Lower lobe of right lung (tissue), 2 donors: Measurements from ENCODE around the gene LOC128125822.

ENCODE experiments used
- ATAC-seq, 2 donors: fragments of 200-7000 bp; cut with Tn5 transposase; one replicate each; pipeline ENCODE4 v1.9.1; 2020 to 2022; ENCODE audit warnings: mild to moderate bottlenecking in 2 of 2, moderate library complexity in 2 of 2
- DNase-seq: peaks from one replicate; pipeline ENCODE4 v3.0.0-alpha.2; 2020
- H3K27ac ChIP-seq: fragments of 200-600 bp; one replicate; pipeline ENCODE4 v1.8.0; 2022
- H3K27me3 ChIP-seq: fragments of 200-600 bp; one replicate; pipeline ENCODE4 v1.8.0; 2022; ENCODE audit warnings: low read depth
- H3K36me3 ChIP-seq: fragments of 200-600 bp; one replicate; pipeline ENCODE4 v1.8.0; 2022; ENCODE audit warnings: mild to moderate bottlenecking
- H3K4me1 ChIP-seq: fragments of 200-600 bp; one replicate; pipeline ENCODE4 v1.8.0; 2022
- H3K4me3 ChIP-seq: fragments of 200-600 bp; one replicate; pipeline ENCODE4 v1.8.0; 2022; ENCODE audit warnings: mild to moderate bottlenecking
- H3K9me3 ChIP-seq: fragments of 200-600 bp; one replicate; pipeline ENCODE4 v1.8.0; 2022
- intact Hi-C: fragments of 100-400 bp; cut with DNase I; formaldehyde crosslinking; loops from one replicate; pipeline ENCODE4 v1.11.0; 2022
- TF ChIP-seq, protein P1 (sequence below): fragments of 200-600 bp; IDR thresholded peaks from one replicate; pipeline ENCODE4 v1.8.0; 2022; ENCODE audit warnings: antibody characterized with exemption, mild to moderate bottlenecking
- donor health status: DM: no; HTN: yes; CAD: no; lungs with severe emphysema.

LOC128125822 gene

DNA sequence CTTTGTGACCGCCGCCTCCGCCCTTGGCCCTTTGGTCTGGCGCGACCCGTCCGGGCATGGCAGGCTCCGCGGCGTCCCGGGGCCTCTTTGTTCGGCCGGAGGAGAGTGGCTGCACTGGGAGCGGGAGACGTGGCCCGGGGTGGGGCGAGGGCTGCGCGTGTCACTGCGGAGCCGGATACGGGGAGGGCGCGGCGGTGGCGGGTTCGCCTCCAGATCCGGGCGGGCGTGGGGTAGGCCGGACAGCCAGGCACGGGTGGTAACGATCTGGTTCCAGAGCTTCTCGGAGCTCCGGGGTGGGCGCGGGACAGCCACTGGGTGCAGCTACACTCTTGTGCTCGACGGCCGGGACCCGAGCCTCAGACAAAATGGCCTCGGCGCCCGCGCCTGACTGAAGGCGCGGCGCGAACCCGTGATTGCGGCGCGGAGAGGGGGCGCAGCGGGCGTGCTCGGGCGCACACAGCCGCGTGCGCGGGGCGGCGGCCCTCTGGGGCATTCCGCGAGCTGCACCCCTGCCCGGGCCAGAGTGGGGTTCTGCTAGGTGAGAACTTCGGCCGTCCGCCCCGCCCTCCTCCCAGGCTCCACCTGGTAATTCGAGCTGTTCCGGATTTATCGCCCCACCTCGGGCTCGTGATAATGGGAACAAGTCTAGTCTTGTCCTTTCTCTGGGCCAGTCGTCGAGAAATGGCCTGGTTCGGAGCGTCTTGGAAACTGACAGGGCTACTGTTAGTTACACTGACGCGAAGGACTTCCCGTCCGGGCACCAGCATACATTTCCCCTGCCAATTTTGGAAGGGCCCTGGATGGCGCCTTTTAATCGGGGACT is 1.0 kb downstream of the LOC128125822 start:
- Histone ChIP-seq H3K36me3 (peaks cover 21% of the 10 kb centered on the region), H3K27ac (peak overlapping the region; percentile 100), H3K9me3 (no peaks in the 10 kb centered on the region), H3K4me1 (peaks cover 48% of the 10 kb centered on the region), H3K27me3 (no peaks in the 10 kb centered on the region), H3K4me3 (peak overlapping the region; percentile 90)
- DNase-seq, result peak; percentile 92
- TF ChIP-seq, protein P1, sequence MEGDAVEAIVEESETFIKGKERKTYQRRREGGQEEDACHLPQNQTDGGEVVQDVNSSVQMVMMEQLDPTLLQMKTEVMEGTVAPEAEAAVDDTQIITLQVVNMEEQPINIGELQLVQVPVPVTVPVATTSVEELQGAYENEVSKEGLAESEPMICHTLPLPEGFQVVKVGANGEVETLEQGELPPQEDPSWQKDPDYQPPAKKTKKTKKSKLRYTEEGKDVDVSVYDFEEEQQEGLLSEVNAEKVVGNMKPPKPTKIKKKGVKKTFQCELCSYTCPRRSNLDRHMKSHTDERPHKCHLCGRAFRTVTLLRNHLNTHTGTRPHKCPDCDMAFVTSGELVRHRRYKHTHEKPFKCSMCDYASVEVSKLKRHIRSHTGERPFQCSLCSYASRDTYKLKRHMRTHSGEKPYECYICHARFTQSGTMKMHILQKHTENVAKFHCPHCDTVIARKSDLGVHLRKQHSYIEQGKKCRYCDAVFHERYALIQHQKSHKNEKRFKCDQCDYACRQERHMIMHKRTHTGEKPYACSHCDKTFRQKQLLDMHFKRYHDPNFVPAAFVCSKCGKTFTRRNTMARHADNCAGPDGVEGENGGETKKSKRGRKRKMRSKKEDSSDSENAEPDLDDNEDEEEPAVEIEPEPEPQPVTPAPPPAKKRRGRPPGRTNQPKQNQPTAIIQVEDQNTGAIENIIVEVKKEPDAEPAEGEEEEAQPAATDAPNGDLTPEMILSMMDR, result no peak
- peak; percentile 75 to 84 for ATAC-seq
- intact Hi-C loops, result no loop called here

DNA sequence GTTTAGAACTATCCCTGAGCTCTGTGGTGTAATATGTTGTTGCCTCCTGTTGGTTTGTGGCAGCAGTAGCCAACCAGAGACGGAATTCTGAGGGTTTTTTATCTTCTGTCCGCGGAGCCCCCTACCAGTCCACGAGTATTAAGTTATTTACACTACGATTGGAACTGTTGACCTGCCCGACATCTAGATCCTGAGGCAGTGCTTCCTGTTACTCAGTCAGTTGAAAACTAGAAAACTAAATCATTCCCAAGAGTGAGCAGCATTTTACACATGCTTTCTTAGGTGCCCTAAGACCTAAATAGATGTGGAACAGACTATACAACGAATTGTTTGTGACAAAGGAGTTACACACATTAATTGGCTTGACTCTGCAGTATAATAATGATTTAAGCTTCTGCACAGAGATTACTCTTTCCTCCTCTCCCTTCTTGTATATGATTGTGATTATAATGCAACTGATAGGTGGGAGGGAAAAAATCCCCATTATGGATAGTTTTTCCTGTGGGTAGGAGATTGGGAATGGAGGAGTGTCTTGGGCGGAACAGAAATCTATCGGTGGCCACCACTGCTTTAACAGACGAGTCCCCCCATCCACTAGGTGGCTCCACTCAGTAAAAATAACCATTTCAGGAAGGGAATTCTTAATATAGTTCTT is 1.7 kb downstream of the LOC128125822 start:
- Histone ChIP-seq H3K4me3 (peak overlapping the region; percentile 90), H3K4me1 (peaks cover 48% of the 10 kb centered on the region), H3K27me3 (no peaks in the 10 kb centered on the region), H3K36me3 (peaks cover 28% of the 10 kb centered on the region), H3K9me3 (no peaks in the 10 kb centered on the region), H3K27ac (peak overlapping the region; percentile 100)
- DNase-seq (no peak), ATAC-seq (peak; percentile 10 to 14)
- intact Hi-C loops, result no loop called here
- TF ChIP-seq, protein P1, result peak; percentile 61

DNA sequence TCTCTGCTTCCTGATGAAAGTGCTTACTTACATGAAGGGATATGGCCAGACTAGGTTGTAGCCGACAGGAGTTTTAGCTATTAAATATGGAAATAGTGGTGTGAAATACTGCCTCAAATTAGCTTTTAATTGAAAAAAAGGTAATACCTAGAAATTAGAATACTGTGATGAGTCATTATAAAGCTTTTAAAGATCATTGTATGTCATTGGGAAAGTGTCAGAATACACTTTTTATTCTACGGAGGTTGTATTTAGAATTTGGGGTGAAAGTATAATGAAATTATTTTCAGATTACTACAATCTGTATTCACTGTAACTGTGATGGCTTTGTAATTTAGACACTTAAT is 2.2 kb downstream of the LOC128125822 start:
- DNase-seq, result no peak
- no peaks in the 10 kb centered on the region for H3K27me3 ChIP-seq
- peaks cover 33% of the 10 kb centered on the region for H3K36me3 ChIP-seq
- TF ChIP-seq, protein P1, result peak; percentile 1
- ATAC-seq, result no peak
- peaks cover 48% of the 10 kb centered on the region for H3K4me1 ChIP-seq
- H3K9me3 ChIP-seq, result no peaks in the 10 kb centered on the region
- peak overlapping the region; percentile 100 for H3K27ac ChIP-seq
- intact Hi-C loops, result no loop called here
- H3K4me3 ChIP-seq, result peak overlapping the region; percentile 90

DNA sequence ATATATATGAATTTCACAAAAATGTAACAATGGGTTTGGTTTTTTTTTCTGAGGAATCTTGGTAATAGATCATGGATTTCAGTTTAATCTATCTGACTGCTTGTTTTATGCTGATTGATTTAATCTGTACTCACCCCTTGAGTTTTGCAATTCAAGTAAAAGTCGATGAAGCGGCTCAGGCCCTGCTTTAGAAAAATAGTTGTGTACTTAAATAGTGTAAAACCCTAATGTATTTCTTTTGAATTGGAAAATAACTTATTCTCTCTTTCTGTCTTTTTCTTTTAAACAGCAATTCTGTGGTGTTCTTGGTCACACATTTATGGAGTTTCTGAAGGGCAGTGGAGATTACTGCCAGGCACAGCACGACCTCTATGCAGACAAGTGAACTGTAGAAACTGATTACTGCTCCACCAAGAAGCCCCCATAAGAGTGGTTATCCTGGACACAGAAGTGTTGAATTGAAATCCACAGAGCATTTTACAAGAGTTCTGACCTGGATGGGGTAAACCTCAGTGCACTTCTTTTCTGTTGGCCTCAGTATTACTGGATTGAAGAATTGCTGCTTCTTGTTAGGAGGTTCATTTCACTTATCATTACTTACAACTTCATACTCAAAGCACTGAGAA is 4.0 kb downstream of the LOC128125822 start:
- H3K4me3 ChIP-seq, result no peak overlapping the region

More for the DNA sequence above, 4.0 kb downstream of the LOC128125822 start:
- TF ChIP-seq, protein P1, result no peak
- ATAC-seq, result no peak
- intact Hi-C loops, result no loop called here
- Histone ChIP-seq H3K36me3 (peaks cover 50% of the 10 kb centered on the region), H3K27me3 (no peaks in the 10 kb centered on the region), H3K9me3 (no peaks in the 10 kb centered on the region), H3K27ac (no peak overlapping the region), H3K4me1 (peaks cover 46% of the 10 kb centered on the region)
- no peak for DNase-seq
